ENCODE data around the gene OXER1. TPM values are rescaled to one million over a fixed set of nuclear protein-coding genes. Genes with fewer than 3 reads are reported as not detected.

OXER1 gene
- total RNA-seq, 1 donor from 2014 or later = 0.88 TPM

GRCh38 chr2:42756966-42757513, 6.9 kb downstream of the OXER1 start:
- no peaks in the 10 kb centered on the region for H3K36me3 ChIP-seq
- Mint-ChIP-seq H3K27ac (no peak overlapping the region), H3K36me3 (no peaks in the 10 kb centered on the region), H3K4me1 (peaks cover 16% of the 10 kb centered on the region), H3K4me3 (no peak overlapping the region), H3K27me3 (ENCODE audit: insufficient read depth, low read depth) (peaks cover 2% of the 10 kb centered on the region), H3K9me3 (no peaks in the 10 kb centered on the region)
- no peaks in the 10 kb centered on the region for H3K4me1 ChIP-seq
- no peaks in the 10 kb centered on the region for H3K79me2 ChIP-seq (ENCODE audit: low read depth)
- no peaks in the 10 kb centered on the region for H3F3A ChIP-seq (ENCODE audit: low read depth)
- no peaks in the 10 kb centered on the region for H3K27me3 ChIP-seq
- H4K20me1 ChIP-seq (ENCODE audit: low read depth) = no peaks in the 10 kb centered on the region
- no peak overlapping the region for H3K4me2 ChIP-seq
- TF ChIP-seq EZH2phosphoT487 (IDR thresholded peaks at IDR 0.05) (no peak), EZH2 (IDR thresholded peaks at IDR 0.05) (no peak)
- TF ChIP-seq, protein P1, sequence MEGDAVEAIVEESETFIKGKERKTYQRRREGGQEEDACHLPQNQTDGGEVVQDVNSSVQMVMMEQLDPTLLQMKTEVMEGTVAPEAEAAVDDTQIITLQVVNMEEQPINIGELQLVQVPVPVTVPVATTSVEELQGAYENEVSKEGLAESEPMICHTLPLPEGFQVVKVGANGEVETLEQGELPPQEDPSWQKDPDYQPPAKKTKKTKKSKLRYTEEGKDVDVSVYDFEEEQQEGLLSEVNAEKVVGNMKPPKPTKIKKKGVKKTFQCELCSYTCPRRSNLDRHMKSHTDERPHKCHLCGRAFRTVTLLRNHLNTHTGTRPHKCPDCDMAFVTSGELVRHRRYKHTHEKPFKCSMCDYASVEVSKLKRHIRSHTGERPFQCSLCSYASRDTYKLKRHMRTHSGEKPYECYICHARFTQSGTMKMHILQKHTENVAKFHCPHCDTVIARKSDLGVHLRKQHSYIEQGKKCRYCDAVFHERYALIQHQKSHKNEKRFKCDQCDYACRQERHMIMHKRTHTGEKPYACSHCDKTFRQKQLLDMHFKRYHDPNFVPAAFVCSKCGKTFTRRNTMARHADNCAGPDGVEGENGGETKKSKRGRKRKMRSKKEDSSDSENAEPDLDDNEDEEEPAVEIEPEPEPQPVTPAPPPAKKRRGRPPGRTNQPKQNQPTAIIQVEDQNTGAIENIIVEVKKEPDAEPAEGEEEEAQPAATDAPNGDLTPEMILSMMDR (IDR thresholded peaks at IDR 0.05) = no peak
- DNase-seq (ENCODE audit: low spot score) = no peak
- H2AFZ ChIP-seq (replicated peaks) = no peak overlapping the region
- H3K4me3 ChIP-seq = no peak overlapping the region
- H3K27ac ChIP-seq = no peak overlapping the region
- H3K9me3 ChIP-seq (ENCODE audit: low read depth) = no peaks in the 10 kb centered on the region
- no peak overlapping the region for H3K9ac ChIP-seq

DNA sequence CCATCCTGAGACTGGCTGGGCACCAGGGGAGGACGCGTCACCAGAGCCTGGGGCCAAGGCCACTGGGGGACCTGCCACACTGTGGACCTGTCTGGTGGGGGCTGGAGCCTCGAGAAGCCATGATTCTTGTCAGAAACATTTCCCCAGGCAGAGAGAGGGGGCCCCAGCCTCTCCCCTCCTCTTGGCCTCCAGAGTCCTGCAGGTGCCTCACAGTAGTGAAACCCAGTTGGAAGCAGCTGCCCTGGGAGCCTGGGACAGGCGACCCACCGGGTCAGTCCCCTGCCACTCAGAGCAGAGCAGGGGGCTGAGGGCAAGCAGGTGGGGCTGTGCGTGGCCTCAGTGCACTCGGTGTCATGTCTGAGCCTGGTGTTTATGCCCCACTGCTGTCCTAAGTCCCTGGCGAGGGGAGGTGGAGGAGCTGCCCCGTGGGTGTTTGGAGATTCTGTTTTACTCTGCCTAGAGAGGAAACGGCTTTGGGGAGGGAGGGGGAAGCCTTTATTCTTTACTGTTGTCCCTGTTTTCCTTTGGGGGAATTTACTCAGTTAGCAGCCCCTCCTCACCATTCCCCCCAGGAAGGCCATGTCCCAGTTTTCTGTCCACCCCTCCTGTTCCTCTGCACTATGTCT, 7.7 kb downstream of the OXER1 start:
- Histone ChIP-seq H3K4me3 (no peak overlapping the region), H3K4me1 (no peaks in the 10 kb centered on the region), H3K4me2 (no peak overlapping the region), H4K20me1 (ENCODE audit: low read depth) (no peaks in the 10 kb centered on the region), H3K27ac (no peak overlapping the region), H3K9ac (no peak overlapping the region), H3K27me3 (no peaks in the 10 kb centered on the region), H3K9me3 (ENCODE audit: low read depth) (no peaks in the 10 kb centered on the region), H2AFZ (replicated peaks) (no peak overlapping the region), H3K36me3 (no peaks in the 10 kb centered on the region), H3K79me2 (ENCODE audit: low read depth) (no peaks in the 10 kb centered on the region), H3F3A (ENCODE audit: low read depth) (no peaks in the 10 kb centered on the region)
- Mint-ChIP-seq H3K4me1 (peaks cover 16% of the 10 kb centered on the region), H3K27me3 (ENCODE audit: insufficient read depth, low read depth) (peaks cover 2% of the 10 kb centered on the region), H3K36me3 (no peaks in the 10 kb centered on the region), H3K4me3 (no peak overlapping the region), H3K27ac (no peak overlapping the region), H3K9me3 (no peaks in the 10 kb centered on the region)
- DNase-seq (ENCODE audit: low spot score) = no peak
- TF ChIP-seq, protein P1 (IDR thresholded peaks at IDR 0.05) = no peak
- no peak for TF ChIP-seq EZH2phosphoT487 (IDR thresholded peaks at IDR 0.05)
- no peak for TF ChIP-seq EZH2 (IDR thresholded peaks at IDR 0.05)

DNA sequence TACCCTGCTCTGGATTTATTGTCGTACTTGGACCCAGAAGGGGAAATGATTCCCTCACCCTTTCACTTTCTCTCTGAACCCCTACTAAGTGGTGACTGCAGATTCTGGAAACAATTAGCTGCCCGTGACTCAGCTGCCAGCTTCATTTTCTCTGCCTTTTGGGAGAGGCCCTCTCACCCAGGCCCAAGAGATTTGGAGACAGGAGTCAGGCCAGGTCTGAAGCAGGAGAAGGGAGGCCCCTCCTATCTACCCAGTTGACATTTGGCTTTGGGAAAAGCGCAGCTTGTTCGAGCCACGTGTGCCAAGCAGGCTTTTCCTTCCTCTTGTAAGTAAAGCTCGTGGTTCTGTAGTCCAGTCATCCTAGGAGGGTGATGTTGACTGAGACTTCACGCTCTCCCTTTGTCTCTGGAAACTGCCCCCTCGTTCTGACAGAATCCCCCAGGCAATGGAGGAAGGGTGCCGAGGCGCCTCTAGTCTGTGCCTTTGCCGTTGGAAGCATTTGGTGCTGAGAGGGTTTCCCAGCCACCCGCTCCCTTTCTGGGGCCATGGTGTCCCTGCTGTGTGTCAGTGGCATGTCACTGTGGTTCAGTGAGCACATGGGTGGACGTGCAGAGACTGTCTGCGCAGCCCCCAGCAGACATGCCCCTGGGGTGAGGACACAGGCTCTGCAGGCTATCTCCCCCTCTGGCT, 8.6 kb downstream of the OXER1 start:
- Mint-ChIP-seq H3K4me1 (peaks cover 16% of the 10 kb centered on the region), H3K36me3 (no peaks in the 10 kb centered on the region), H3K27me3 (ENCODE audit: insufficient read depth, low read depth) (peaks cover 2% of the 10 kb centered on the region), H3K9me3 (no peaks in the 10 kb centered on the region), H3K4me3 (no peak overlapping the region), H3K27ac (no peak overlapping the region)
- Histone ChIP-seq H3K4me2 (no peak overlapping the region), H3K27me3 (no peaks in the 10 kb centered on the region), H3K79me2 (ENCODE audit: low read depth) (no peaks in the 10 kb centered on the region), H3K4me1 (no peaks in the 10 kb centered on the region), H3K9me3 (ENCODE audit: low read depth) (no peaks in the 10 kb centered on the region), H2AFZ (replicated peaks) (no peak overlapping the region), H3K27ac (no peak overlapping the region), H3F3A (ENCODE audit: low read depth) (no peaks in the 10 kb centered on the region), H3K4me3 (no peak overlapping the region), H3K36me3 (no peaks in the 10 kb centered on the region), H4K20me1 (ENCODE audit: low read depth) (no peaks in the 10 kb centered on the region), H3K9ac (no peak overlapping the region)
- TF ChIP-seq EZH2phosphoT487 (IDR thresholded peaks at IDR 0.05) (no peak), EZH2 (IDR thresholded peaks at IDR 0.05) (no peak)
- DNase-seq (ENCODE audit: low spot score) = no peak

DNA sequence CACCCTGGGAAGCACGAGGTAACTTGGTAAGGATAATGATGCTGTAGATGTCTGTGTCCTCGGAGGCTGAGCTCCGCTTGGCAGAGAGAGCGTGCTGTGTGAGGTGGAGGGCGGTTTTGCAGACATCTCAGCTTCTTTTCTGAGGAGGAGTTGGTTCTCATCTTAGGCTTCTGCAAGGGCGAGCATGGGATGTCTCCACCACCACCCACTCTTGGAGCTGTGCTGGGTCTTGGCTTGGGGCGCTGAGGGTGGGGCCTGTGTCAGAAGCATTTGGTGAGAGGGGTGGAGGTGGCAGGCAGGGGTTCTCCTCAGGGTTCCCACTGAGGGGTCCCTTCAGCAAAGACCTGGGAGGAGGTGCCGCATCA, 9.2 kb downstream of the OXER1 start:
- Histone ChIP-seq H3K36me3 (no peaks in the 10 kb centered on the region), H3K4me2 (no peak overlapping the region), H3K9me3 (ENCODE audit: low read depth) (no peaks in the 10 kb centered on the region), H3K27me3 (no peaks in the 10 kb centered on the region), H3K9ac (no peak overlapping the region), H3F3A (ENCODE audit: low read depth) (no peaks in the 10 kb centered on the region), H3K4me1 (no peaks in the 10 kb centered on the region), H3K4me3 (no peak overlapping the region), H3K79me2 (ENCODE audit: low read depth) (no peaks in the 10 kb centered on the region), H3K27ac (no peak overlapping the region), H2AFZ (replicated peaks) (no peak overlapping the region), H4K20me1 (ENCODE audit: low read depth) (no peaks in the 10 kb centered on the region)
- H3K9me3 Mint-ChIP-seq = no peaks in the 10 kb centered on the region
- no peaks in the 10 kb centered on the region for H3K36me3 Mint-ChIP-seq
- DNase-seq (ENCODE audit: low spot score) = no peak
- no peak overlapping the region for H3K4me3 Mint-ChIP-seq
- TF ChIP-seq EZH2phosphoT487 (IDR thresholded peaks at IDR 0.05) (no peak), EZH2 (IDR thresholded peaks at IDR 0.05) (no peak)
- TF ChIP-seq, protein P1 (IDR thresholded peaks at IDR 0.05) = no peak
- H3K27me3 Mint-ChIP-seq (ENCODE audit: insufficient read depth, low read depth) = peaks cover 2% of the 10 kb centered on the region
- H3K4me1 Mint-ChIP-seq = peaks cover 16% of the 10 kb centered on the region
- H3K27ac Mint-ChIP-seq = peak overlapping the region; percentile 87
